DMS 273 (cell line): Measurements from ENCODE around the gene MCC.

Experiments used
- DNase-seq: peaks from one replicate; lab custom pipeline; 2025; ENCODE audit not compliant: unreplicated experiment; lab: John Stamatoyannopoulos, UW

Gene MCC

GRCh38 chr5:113043491-113043931 is 444.7 kb downstream of the MCC start:
- DNase-seq, result peak; percentile 87

GRCh38 chr5:113042491-113043243 is 445.6 kb downstream of the MCC start:
- peak; percentile 41 for DNase-seq

- DNase-seq, result peak; percentile 44
These were observed 447.5 kb downstream of the MCC start for GRCh38 chr5:113040672-113041260.

GRCh38 chr5:113039934-113040285 is 448.3 kb downstream of the MCC start:
- DNase-seq, result peak; percentile 96

- peak; percentile 92 for DNase-seq
These were observed 448.9 kb downstream of the MCC start for GRCh38 chr5:113039229-113039933.

- DNase-seq, result peak; percentile 88
These were observed 449.5 kb downstream of the MCC start for GRCh38 chr5:113038714-113039113.

GRCh38 chr5:113038136-113038535 is 450.1 kb downstream of the MCC start:
- no peak for DNase-seq

- DNase-seq, result no peak
These were observed 451.4 kb downstream of the MCC start for GRCh38 chr5:113036826-113037225.

- DNase-seq, result no peak
These were observed 451.9 kb downstream of the MCC start for GRCh38 chr5:113036321-113036720.

- no peak for DNase-seq
These were observed 453.2 kb downstream of the MCC start for GRCh38 chr5:113035096-113035495.

GRCh38 chr5:113034182-113034773 is 454.0 kb downstream of the MCC start:
- DNase-seq, result no peak

GRCh38 chr5:113031557-113031956 is 456.7 kb downstream of the MCC start:
- no peak for DNase-seq

GRCh38 chr5:113031104-113031503 is 457.1 kb downstream of the MCC start:
- no peak for DNase-seq

GRCh38 chr5:113029614-113030013 is 458.6 kb downstream of the MCC start:
- no peak for DNase-seq

- DNase-seq, result no peak
These were observed 460.8 kb downstream of the MCC start for GRCh38 chr5:113027431-113027830.

GRCh38 chr5:113027015-113027414 is 461.2 kb downstream of the MCC start:
- DNase-seq, result no peak

GRCh38 chr5:113026211-113026610 is 462.0 kb downstream of the MCC start:
- DNase-seq, result no peak

- DNase-seq, result no peak
These were observed 462.7 kb downstream of the MCC start for GRCh38 chr5:113025596-113025995.

- DNase-seq, result no peak
These were observed 464.1 kb downstream of the MCC start for GRCh38 chr5:113024076-113024697.

- no peak for DNase-seq
These were observed 465.6 kb downstream of the MCC start for GRCh38 chr5:113022661-113023060.
